Measurements from ENCODE around the gene STX5. TPM values are rescaled to one million over a fixed set of nuclear protein-coding genes. Genes with fewer than 3 reads are reported as not detected.
A peak's percentile ranks its signal among the peaks of the same experiment; 100 is the strongest.
"Not testable (repeated sequence)": the region's sequence is repeated elsewhere in the genome, so short reads cannot be mapped to it uniquely, and the experiment has no call there.

STX5 gene
- total RNA-seq, 1 experiment from 2014 or later: 40.7 TPM

DNA sequence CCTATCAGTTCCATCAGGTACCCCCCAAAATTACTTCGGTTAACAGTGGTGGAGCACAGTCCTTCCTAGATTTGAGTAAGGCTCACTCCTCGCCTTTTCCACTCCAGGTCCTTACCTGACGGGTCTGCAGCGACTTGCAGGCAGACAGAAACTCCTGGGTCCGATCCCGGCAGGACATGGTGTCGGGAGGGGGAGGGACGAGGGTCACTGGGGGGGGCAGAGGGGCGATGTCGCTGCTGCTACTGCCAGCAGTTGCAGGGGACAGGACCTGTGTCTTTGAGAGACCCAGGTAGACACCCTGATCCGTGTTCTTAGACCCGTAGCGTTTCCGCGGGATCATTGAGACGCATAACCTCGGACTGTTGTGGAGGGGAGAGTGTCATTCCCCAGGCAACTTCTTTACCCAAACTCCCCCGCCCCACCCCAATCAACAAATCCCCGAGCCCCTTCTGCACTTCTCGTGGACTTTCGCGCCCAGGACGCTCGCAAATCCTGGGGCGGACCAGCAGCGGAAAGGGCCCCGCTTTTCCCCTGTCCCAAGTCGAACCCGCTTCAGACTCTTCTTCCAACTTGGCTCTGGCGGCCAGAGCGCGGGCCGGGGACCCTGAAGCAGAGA is 839 bp downstream of the STX5 start:
- no peak for DNase-seq (ENCODE audit: low read depth)

DNA sequence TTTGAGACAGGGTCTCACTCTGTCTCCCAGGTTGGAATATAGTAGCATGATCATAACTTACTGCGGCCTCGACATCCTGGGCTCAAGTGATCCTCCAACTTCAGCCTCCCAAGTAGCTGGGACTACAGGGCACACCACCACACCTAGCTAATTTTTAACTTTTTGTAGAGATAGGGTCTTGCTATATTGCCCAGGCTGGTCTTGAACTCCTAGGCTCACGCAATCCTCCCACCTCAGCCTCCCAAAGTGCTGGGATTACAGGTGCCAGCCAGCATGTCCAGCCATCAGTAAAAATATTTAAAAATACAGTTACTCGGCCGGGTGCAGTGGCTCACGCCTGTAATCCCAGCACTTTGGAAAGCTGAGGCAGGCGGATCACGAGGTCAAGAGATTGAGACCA is 3.7 kb downstream of the STX5 start:
- not testable (repeated sequence) for DNase-seq (ENCODE audit: low read depth)

- no peak for DNase-seq (ENCODE audit: low read depth)
These were observed 8.2 kb downstream of the STX5 start for GRCh38 chr11:62823677-62824076.

- DNase-seq (ENCODE audit: low read depth): no peak
These were observed 14.7 kb downstream of the STX5 start for GRCh38 chr11:62817129-62817528.

DNA sequence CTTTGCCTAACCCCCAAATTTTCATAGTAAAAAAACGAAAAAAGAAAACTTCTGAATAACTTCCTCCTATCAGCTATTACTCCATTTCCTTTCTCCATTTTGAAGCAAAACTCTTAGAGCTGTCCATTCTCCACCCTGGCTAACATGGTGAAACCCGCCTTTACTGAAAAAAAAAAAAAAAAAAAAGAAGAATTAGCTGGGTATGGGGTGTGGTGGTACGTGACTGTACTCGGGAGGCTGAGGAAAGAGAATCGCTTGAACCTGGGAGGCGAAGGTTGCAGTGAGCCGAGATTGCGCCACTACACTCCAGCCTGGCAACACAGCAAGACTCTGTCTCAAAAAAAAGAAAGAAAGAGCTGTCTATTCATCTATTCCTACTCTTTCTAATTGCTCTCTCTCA is 15.3 kb downstream of the STX5 start:
- DNase-seq (ENCODE audit: low read depth): no peak

DNA sequence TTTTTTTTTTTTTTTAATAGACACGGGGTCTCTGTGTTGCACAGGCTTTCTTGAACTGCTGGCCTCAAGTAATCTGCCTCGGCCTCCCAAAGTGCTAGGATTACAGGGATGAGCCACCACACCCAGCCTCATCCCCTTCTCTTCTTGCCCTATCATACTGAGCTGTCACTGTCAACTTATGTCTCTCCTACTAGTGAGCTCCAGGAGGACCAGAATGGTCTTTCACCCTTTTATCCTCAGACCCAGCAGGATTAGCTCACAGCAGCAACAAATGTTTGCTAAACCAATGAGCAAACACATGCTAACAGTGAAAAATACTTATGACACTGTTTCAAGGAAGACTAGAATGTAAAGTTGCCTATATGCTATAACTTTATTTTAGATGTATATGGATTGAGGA is 20.2 kb downstream of the STX5 start:
- DNase-seq (ENCODE audit: low read depth): no peak

DNA sequence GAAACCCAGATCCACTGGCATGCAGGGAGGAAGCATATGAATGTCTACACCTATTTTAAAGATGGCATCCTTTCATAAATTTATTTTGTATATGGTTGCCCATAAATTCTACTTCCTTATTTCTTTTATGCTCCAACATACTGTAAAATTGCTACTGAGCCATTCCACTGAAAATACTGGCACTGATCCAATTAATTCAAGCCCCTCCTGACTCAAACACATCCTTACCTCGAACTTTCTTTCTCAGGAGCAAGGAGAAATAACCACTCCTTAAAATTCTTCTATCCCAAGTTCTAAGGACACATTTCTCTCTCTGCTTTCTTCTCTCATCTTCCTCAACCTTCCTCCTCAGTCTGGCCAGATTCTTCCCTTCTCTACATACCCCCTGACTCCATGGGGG is 21.1 kb downstream of the STX5 start:
- DNase-seq (ENCODE audit: low read depth): no peak

DNA sequence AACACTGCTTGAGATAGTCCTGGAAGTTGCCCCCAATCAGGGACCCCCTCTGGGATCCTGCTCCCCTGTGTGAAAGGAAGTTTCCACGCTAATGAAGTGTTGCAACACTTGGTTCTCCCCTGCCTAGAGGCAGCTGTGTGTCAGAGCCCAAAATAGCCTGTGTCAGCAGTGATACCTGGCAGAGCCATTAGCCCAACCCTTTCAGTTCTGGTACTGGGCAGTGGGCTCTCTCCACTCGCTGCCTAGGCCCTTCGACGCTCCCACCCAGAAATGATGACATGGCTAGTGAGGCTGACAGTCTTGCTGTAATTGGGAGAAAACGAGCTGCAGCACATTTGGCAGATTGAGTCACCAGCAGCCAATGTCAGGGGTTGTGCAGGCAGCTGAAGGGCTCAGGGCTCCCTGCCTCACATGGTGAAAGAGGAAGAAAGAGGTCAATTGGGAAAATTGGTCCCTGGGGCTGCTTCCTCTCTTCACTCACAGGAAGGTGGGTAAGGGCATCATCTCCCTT is 25.2 kb downstream of the STX5 start:
- DNase-seq (ENCODE audit: low read depth): peak; percentile 32

DNA sequence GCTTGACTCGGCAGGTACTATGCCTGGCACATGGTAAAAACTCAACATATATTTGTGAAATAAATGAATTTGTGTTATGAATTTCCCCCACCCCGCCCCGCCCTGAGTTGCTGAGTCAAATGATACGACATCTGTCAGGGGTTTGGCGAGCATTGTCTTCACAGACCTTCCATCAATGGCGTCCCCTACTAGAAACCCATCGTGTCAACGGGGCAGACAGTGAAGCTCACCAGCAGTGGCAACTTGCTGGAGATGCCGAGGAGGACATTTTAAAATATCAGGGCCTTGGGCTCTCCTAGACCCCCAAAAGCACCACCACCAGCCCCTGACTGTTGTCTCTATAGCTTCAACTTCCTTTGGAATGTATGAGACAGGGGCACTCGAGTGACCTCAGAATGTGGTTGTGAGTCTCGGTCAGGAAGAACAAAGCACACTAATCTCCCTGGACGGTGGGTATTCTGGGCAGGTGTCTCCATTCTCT is 25.9 kb downstream of the STX5 start:
- peak; percentile 28 for DNase-seq (ENCODE audit: low read depth)

GRCh38 chr11:62805076-62805892 is 26.6 kb downstream of the STX5 start, which contains the start of gene NXF1:
Gene NXF1 (minus strand): TSS chr11:62805440. CDS start chr11:62805356, 84 bp downstream.
- DNase-seq (ENCODE audit: low read depth): peak; percentile 90

GRCh38 chr11:62804310-62805075 is 27.4 kb downstream of the STX5 start:
- DNase-seq (ENCODE audit: low read depth): peak; percentile 41

GRCh38 chr11:62801071-62801470 is 30.8 kb downstream of the STX5 start:
- DNase-seq (ENCODE audit: low read depth): no peak

DNA sequence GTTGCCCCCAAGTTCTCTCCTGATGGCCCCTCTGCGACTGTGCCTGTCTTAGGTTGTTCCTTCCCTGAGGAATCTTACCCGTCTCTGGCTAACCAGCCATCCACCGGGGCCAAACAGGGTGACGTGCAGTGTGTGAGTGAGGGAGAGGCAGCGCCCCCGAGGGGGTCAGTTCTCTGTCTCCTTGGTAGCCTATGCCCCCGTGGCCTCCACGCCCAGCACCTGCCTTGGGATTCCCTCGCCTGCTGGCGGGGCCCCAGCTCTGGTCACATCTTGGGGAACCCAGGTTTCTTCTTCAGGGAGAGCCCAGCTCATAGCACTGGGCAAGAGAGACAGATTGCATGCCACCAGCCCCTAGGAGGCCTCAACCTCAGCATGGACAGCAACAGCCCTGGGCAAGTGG is 32.4 kb downstream of the STX5 start:
- no peak for DNase-seq (ENCODE audit: low read depth)

DNA sequence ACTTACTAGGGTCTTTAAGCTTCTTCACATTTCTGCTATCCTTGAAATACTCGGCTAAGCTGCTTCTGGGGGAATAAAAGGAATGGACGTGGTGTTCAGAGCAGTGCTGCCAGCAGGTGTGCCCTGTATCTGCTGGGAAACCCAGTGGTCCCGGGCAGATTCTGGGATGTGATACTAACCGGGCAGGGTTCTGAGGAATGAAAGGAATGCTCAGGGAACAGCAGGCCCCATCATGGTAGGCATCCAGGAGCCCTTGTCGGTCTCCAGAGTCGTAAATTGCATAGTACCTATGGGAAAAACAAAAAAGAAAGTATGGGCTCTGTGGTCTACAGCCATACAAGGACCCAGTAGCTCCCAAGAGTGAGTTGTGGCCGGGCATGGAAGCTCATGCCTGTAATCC is 35.6 kb downstream of the STX5 start:
- no peak for DNase-seq (ENCODE audit: low read depth)

- DNase-seq (ENCODE audit: low read depth): no peak
These were observed 37.6 kb downstream of the STX5 start for GRCh38 chr11:62794201-62794775.

GRCh38 chr11:62792202-62792575 is 39.7 kb downstream of the STX5 start:
- DNase-seq (ENCODE audit: low read depth): no peak

DNA sequence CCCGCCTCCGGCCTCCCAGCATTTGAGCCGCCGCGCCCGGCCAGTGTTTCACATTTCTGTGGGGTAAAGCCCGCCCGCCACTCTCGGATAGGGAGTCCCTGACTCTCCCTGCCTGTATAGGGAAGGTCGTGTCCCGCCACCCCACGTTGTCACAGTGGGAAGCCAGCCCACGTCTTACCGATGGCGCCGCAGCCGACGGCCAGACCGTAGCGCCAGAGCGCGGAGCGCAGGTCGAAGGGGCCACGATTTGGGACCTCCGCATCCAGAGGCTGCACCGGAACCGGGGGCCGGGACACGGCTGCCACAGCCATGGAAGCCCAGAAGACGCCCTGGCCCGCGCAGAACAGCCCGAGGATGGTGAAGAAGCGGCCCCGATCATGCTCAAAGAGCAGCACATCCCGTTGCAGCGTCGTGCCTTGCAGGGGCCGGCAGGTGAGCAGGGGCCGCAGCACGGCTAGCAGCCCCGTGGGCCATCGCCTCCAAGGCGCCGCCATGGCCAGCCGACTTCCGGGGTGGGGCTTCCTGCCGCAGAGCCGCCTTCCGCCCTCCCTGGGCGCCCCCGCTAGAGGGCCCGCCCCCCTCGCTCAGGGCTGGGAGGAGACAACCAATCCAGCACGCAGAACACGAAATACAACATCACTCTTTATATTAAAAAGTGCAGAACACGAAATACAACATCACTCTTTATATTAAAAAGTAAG is 40.2 kb downstream of the STX5 start, which contains the start of gene TMEM223:
TSS of gene TMEM223 (minus strand) at position 506 of the 701 bp plus-strand sequence. CDS start at position 494, 12 bp downstream.
- DNase-seq (ENCODE audit: low read depth): peak; percentile 79

DNA sequence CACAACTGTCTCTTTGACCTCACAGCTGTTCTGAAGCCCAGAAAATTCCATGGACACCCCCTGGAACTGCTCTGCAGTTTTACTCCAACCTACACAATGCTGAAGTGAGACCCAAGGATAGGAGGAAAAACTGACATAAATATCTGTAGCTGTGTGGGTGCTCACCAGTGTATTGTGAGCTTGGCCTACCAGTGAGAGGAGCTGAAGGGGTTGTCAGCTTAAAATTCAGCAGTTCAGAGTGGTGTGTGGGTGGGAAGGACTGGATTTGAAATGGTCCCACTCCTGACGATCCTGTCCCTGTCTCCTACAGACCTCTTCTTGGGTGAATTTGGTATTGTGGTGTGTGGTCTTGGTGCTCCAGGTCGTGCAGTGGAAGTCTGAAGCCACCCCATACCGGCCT is 42.3 kb downstream of the STX5 start:
- no peak for DNase-seq (ENCODE audit: low read depth)

- no peak for DNase-seq (ENCODE audit: low read depth)
These were observed 42.9 kb downstream of the STX5 start for GRCh38 chr11:62788991-62789390.

DNA sequence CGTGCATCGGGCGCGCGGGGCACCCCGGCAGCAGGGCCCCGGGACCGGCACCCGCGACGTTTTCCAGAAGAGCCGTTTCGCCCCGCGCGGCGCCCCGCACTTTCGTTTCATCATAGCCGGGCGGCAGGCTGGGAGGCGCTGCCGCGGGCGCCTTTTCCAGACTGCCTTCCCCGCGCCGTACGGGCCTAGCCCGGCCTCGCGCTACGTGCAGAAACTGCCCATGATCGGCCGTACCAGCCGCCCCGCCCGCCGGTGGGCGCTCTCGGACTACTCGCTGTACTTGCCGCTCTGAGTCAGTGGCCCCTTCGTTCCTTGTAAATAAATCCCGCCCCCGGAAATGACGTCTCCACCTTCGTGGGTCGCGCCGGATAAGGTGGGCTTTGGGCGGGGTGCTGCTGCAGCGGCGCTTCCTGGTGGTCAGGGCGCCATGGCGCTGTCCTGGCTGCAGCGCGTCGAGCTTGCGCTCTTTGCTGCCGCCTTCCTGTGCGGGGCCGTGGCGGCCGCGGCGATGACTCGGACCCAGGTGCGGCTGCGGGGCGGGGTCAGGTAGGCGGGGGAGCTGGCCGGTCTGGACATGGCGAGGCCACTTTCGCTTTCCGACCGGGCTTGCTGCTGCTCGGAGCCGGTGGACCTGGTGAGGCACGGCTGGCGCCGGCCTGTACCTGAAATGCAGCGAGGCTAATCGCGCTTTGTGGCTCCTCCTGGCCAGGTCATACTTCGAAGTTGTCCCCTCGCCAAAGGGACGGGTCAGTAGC is 44.7 kb downstream of the STX5 start, which contains the start of gene TMEM179B:
TSS of gene TMEM179B (plus strand) at position 398 of the 755 bp plus-strand sequence. CDS start at position 428, 30 bp downstream.
- DNase-seq (ENCODE audit: low read depth): peak; percentile 96
